Endothelial cell of umbilical vein (primary cell): ENCODE measurements around the gene LMF1. TPM values are rescaled to one million over a fixed set of nuclear protein-coding genes. Genes with fewer than 3 reads are reported as not detected.

Source experiments
- BruUV-seq: library from RNA; stranded (reverse); fragments of 400-500 nt; replicated peaks from 2 replicates; lab custom pipeline; 2021; lab: Mats Ljungman, UMichigan
- CTCF ChIA-PET: fragments of 300-600, 350-600 bp; sonication (Branson Sonifier 250); formaldehyde crosslinking; loops from one replicate; lab custom pipeline; 2021; ENCODE audit warnings: antibody characterized with exemption, inconsistent platforms; lab: Charles Lee
- POLR2A ChIA-PET: fragments of 300-600, 350-600 bp; sonication (Branson Sonifier 250); formaldehyde crosslinking; loops from one replicate; lab custom pipeline; 2021; ENCODE audit warnings: antibody characterized with exemption, inconsistent platforms; lab: Charles Lee
- DNase-seq: peaks from one replicate; pipeline ENCODE4 v3.0.0-alpha.2; 2011; ENCODE audit warnings: low read depth, low spot score
- FAIRE-seq: peaks from 2 replicates; lab custom pipeline; 2011; peaks lifted over from hg19 to GRCh38; lab: Jason Lieb, UNC
- H2AFZ ChIP-seq: 2 replicates; pipeline ENCODE4 v1.6.0; 2012; ENCODE audit warnings: low read depth, low read length, control low read depth, inconsistent platforms
- H3K27ac ChIP-seq: 2 replicates; pipeline ENCODE4 v1.5.1; 2011; ENCODE audit warnings: low read depth, mild to moderate bottlenecking, control low read depth, low read length, moderate library complexity; ENCODE audit not compliant: insufficient read depth
- H3K27me3 ChIP-seq, 2 experiments: 2 replicates each; pipeline versions ENCODE4 v1.6.0 to v1.6.1; 2011; ENCODE audit warnings: low read length in 2 of 2, mixed read lengths in 1 of 2; ENCODE audit not compliant: control insufficient read depth in 2 of 2, insufficient read depth in 2 of 2
- H3K36me3 ChIP-seq, 2 experiments: 2 replicates in 1 of 2; 3 replicates in 1 of 2; pipeline ENCODE4 v1.5.1; 2011; ENCODE audit warnings: low read length in 2 of 2, mild to moderate bottlenecking in 1 of 2, moderate library complexity in 1 of 2; ENCODE audit not compliant: control insufficient read depth in 2 of 2, insufficient read depth in 2 of 2; ENCODE audit errors: extremely low read depth in 1 of 2
- H3K4me1 ChIP-seq: 3 replicates; pipeline ENCODE4 v1.5.1; 2011; ENCODE audit warnings: mild to moderate bottlenecking, low read length; ENCODE audit not compliant: control insufficient read depth, insufficient read depth; ENCODE audit errors: extremely low read depth
- H3K4me2 ChIP-seq: 2 replicates; pipeline ENCODE4 v1.6.1; 2011; ENCODE audit warnings: low read length, control low read depth, mixed read lengths; ENCODE audit not compliant: insufficient read depth
- H3K4me3 ChIP-seq, 3 experiments: fragments of 200-600 bp in 1 of 3; sonication (generic), shearing (Covaris generic) in 1 of 3; replicated peaks in 1 of 3; 2 replicates each; pipeline ENCODE4 v1.5.1; 2011 to 2016; ENCODE audit warnings: control low read depth in 3 of 3, low read length in 3 of 3, mild to moderate bottlenecking in 2 of 3, inconsistent platforms in 1 of 3, low read depth in 1 of 3, moderate library complexity in 1 of 3; ENCODE audit not compliant: insufficient read depth in 1 of 3
- H3K79me2 ChIP-seq: 2 replicates; pipeline ENCODE4 v1.6.0; 2012; ENCODE audit warnings: low read length, inconsistent platforms; ENCODE audit not compliant: control insufficient read depth, insufficient read depth
- H3K9ac ChIP-seq: replicated peaks from 2 replicates; pipeline ENCODE3; 2011; ENCODE audit warnings: low read length, control low read depth; ENCODE audit not compliant: insufficient read depth; ENCODE audit errors: extremely low read depth
- H3K9me1 ChIP-seq: replicated peaks from 3 replicates; pipeline ENCODE4 v1.6.0; 2011; ENCODE audit warnings: mild to moderate bottlenecking, low read length; ENCODE audit not compliant: control insufficient read depth, insufficient read depth; ENCODE audit errors: extremely low read depth
- H3K9me3 ChIP-seq: replicated peaks from 2 replicates; pipeline ENCODE4 v1.5.1; 2012; ENCODE audit warnings: low read length, inconsistent platforms; ENCODE audit not compliant: control insufficient read depth, insufficient read depth
- H4K20me1 ChIP-seq: replicated peaks from 2 replicates; pipeline ENCODE3; 2011; ENCODE audit warnings: mild to moderate bottlenecking, low read length; ENCODE audit not compliant: control insufficient read depth, insufficient read depth; ENCODE audit errors: extremely low read depth
- CTCF ChIP-seq, 2 donors: IDR thresholded peaks; 1 replicate in 1 of 2; 2 replicates in 1 of 2; pipeline ENCODE4 v1.5.1; 2011; ENCODE audit warnings: low read length in 2 of 2, mild to moderate bottlenecking in 2 of 2, moderate library complexity in 2 of 2, control low read depth in 1 of 2, inconsistent platforms in 1 of 2, low read depth in 1 of 2; ENCODE audit not compliant: insufficient read depth in 1 of 2; ENCODE audit errors: extremely low read depth in 1 of 2
- EZH2 ChIP-seq: IDR thresholded peaks from 2 replicates; pipeline ENCODE4 v1.6.1; 2012; ENCODE audit warnings: borderline replicate concordance, low read depth, mild to moderate bottlenecking, moderate library complexity, low read length, inconsistent platforms; ENCODE audit not compliant: severe bottlenecking
- FOS ChIP-seq: IDR thresholded peaks from 2 replicates; pipeline ENCODE4 v1.6.1; 2011; ENCODE audit warnings: mild to moderate bottlenecking, low read length, moderate library complexity, borderline replicate concordance; ENCODE audit not compliant: insufficient read depth
- GATA2 ChIP-seq: IDR thresholded peaks from 2 replicates; pipeline ENCODE4 v1.7.0; 2011; ENCODE audit warnings: low read depth, mild to moderate bottlenecking, moderate library complexity, mixed read lengths, low read length; ENCODE audit not compliant: insufficient read length, insufficient read depth
- JUN ChIP-seq: IDR thresholded peaks from 2 replicates; pipeline ENCODE4 v1.6.1; 2011; ENCODE audit warnings: borderline replicate concordance, low read depth; ENCODE audit not compliant: insufficient read length, insufficient read depth
- MYC ChIP-seq: IDR thresholded peaks from one replicate; pipeline ENCODE4 v1.6.1; 2011; ENCODE audit warnings: mild to moderate bottlenecking, low read depth, low read length
- POLR2A ChIP-seq: IDR thresholded peaks from 2 replicates; pipeline ENCODE4 v1.6.1; 2012; ENCODE audit warnings: low read depth, mild to moderate bottlenecking, control low read depth, low read length
- POLR2AphosphoS5 ChIP-seq: IDR thresholded peaks from 2 replicates; pipeline ENCODE4 v1.6.1; 2012; ENCODE audit warnings: low read depth, mild to moderate bottlenecking, control low read depth, low read length, moderate library complexity; ENCODE audit not compliant: insufficient read depth
- dilution Hi-C: fragments of 300-500 bp; cut with MboI; formaldehyde crosslinking; loops from one replicate; pipeline ENCODE4 v1.15.0; 2019; ENCODE audit warnings: low sequenced_read_pairs; ENCODE audit not compliant: extremely low pct_ligation_motif_present
- intact Hi-C: fragments of 100-400 bp; cut with micrococcal nuclease; formaldehyde crosslinking; loops from one replicate; pipeline ENCODE4 v1.10.0; 2022
- polyA plus RNA-seq, 4 experiments: library from polyadenylated mRNA; depleted of rRNA in 3 of 4; stranded (reverse) in 3 of 4; unstranded in 1 of 4; fragments of >200 nt; gene quantifications; 2 replicates each; pipeline versions ENCODE4 v1.2.1 to v1.2.3, GENCODE V29; 2011 to 2012; ENCODE audit warnings: missing spikeins in 1 of 4
- total RNA-seq: library from RNA; stranded (reverse); gene quantifications from 2 replicates; pipeline ENCODE4 v1.2.3, GENCODE V29; 2021
- TF ChIP-seq, protein P1 (sequence below): IDR thresholded peaks from 2 replicates; pipeline ENCODE4 v1.6.1; 2011; ENCODE audit not compliant: insufficient read depth, insufficient read length

The LMF1 gene
- total and polyA plus RNA-seq, 2 donors (not counting 3 experiments of a cell fraction or from before 2014, with no cell fraction given), result 17.8 TPM

DNA sequence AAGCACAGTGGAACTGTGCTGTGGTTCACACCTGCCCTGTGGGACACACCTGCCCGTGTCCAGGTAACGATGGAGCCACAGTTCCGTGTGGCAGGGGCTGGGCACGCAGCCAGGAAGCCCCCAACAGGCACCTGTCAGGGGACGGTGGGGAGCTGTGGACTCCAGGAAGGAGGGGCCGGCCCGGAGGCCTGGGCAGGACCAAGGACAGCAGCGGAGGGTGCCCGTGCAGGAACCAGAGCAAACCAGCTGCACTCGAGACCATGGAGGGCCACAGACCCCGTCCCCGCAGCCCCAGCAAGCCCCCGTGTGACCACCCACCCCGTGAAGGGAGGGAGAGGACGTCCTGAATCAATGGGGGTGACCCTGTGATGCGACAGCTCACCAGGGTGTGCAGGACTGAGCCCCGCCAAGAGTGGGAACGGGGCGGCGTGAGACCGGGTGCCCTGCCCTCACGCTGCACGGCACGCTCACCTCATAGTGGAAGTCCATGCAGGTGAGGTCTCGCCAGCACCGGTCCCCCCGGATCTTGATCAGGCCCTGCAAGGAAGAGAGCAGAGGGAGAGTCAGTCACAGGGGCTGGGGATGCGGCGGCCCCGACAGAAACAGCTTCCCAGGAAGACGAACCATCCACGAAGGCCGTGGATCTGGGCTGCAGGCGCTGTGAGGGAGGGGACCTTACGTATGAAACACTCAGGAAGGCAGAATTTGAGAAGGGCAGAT, 78.1 kb downstream of the LMF1 start:
- BruUV-seq, result no TSS peak
- H2AFZ ChIP-seq, result no peak overlapping the region
- H3K4me2 ChIP-seq, result no peak overlapping the region
- no peaks in the 10 kb centered on the region for H3K9me3 ChIP-seq
- dilution Hi-C loops, result no loop called here
- no peaks in the 10 kb centered on the region for H3K79me2 ChIP-seq
- no peaks in the 10 kb centered on the region for H4K20me1 ChIP-seq
- H3K9me1 ChIP-seq, result no peaks in the 10 kb centered on the region
- DNase-seq, result no peak
- no peaks in the 10 kb centered on the region for H3K27me3 ChIP-seq
- intact Hi-C loops, result no loop called here
- H3K4me3 ChIP-seq, result no peak overlapping the region
- TF ChIP-seq CTCF (IDR thresholded peaks at IDR 0.05; ENCODE audit: extremely low read depth in 1 of 2, insufficient read depth in 1 of 2, low read depth in 1 of 2, low read length in 2 of 2), result no peak
- no peak for TF ChIP-seq POLR2AphosphoS5
- TF ChIP-seq EZH2, result no peak
- no peak for TF ChIP-seq MYC
- no peak for TF ChIP-seq GATA2
- TF ChIP-seq, protein P1, sequence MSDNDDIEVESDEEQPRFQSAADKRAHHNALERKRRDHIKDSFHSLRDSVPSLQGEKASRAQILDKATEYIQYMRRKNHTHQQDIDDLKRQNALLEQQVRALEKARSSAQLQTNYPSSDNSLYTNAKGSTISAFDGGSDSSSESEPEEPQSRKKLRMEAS, result no peak
- TF ChIP-seq POLR2A, result no peak
- TF ChIP-seq FOS, result no peak
- no peak for TF ChIP-seq JUN
- H3K27ac ChIP-seq, result no peak overlapping the region
- no peak overlapping the region for H3K9ac ChIP-seq
- no peaks in the 10 kb centered on the region for H3K4me1 ChIP-seq
- CTCF ChIA-PET, result interaction anchor here (0.8 kb wide), 1 partner anchor 8 kb away, joined by 3 read pairs; no protein-coding TSS in a partner anchor
- FAIRE-seq, result no peak
- no peaks in the 10 kb centered on the region for H3K36me3 ChIP-seq
- POLR2A ChIA-PET, result no interaction called here
